Loucy (cell line): ENCODE measurements around the gene PET100.

Experiments
- H2AFZ ChIP-seq: fragments of 200-600 bp; sonication (generic); 2 replicates; pipeline ENCODE4 v1.6.0; 2016; ENCODE audit warnings: antibody characterized with exemption, mild to moderate bottlenecking, low read length, moderate library complexity
- H3F3A ChIP-seq: fragments of 200-600 bp; 2 replicates; pipeline ENCODE4 v1.6.0; 2016; ENCODE audit warnings: antibody characterized with exemption, low read depth, mild to moderate bottlenecking
- H3K27me3 ChIP-seq: fragments of 200-600 bp; sonication (generic); 2 replicates; pipeline ENCODE4 v1.6.1; 2014; ENCODE audit warnings: low read length, mild to moderate bottlenecking; ENCODE audit not compliant: insufficient read depth, poor library complexity, severe bottlenecking
- H3K36me3 ChIP-seq: fragments of 200-600 bp; sonication (generic); 2 replicates; pipeline ENCODE4 v1.6.1; 2016; ENCODE audit warnings: low read length; ENCODE audit not compliant: insufficient read depth
- H3K4me1 ChIP-seq: fragments of 200-600 bp; sonication (generic); 2 replicates; pipeline ENCODE4 v1.5.1; 2014; ENCODE audit warnings: low read length, mild to moderate bottlenecking; ENCODE audit not compliant: insufficient read depth, poor library complexity, severe bottlenecking
- H3K4me2 ChIP-seq: fragments of 200-600 bp; sonication (generic); 2 replicates; pipeline ENCODE4 v1.6.0; 2014; ENCODE audit warnings: antibody characterized with exemption, low read length, low read depth, mild to moderate bottlenecking; ENCODE audit not compliant: poor library complexity, severe bottlenecking
- H3K4me3 ChIP-seq: fragments of 200-600 bp; sonication (generic); 2 replicates; pipeline ENCODE4 v1.5.1; 2014; ENCODE audit warnings: low read length, mild to moderate bottlenecking, mixed read lengths; ENCODE audit not compliant: poor library complexity, severe bottlenecking
- H3K79me2 ChIP-seq: fragments of 200-600 bp; sonication (generic); 2 replicates; pipeline ENCODE4 v1.6.1; 2014; ENCODE audit warnings: low read length; ENCODE audit not compliant: insufficient read depth
- H3K9ac ChIP-seq: fragments of 200-600 bp; sonication (generic); 2 replicates; pipeline ENCODE4 v1.6.0; 2014; ENCODE audit warnings: mild to moderate bottlenecking, low read depth, low read length, moderate library complexity; ENCODE audit not compliant: poor library complexity, severe bottlenecking
- H3K9me2 ChIP-seq: fragments of 200-600 bp; sonication (generic); replicated peaks from 2 replicates; pipeline ENCODE4 v1.6.1; 2016; ENCODE audit warnings: low read depth, low read length, mixed read lengths
- H3K9me3 ChIP-seq: fragments of 200-600 bp; sonication (generic); 2 replicates; pipeline ENCODE4 v1.6.1; 2014; ENCODE audit warnings: mild to moderate bottlenecking, antibody characterized with exemption, low read length, low read depth; ENCODE audit not compliant: insufficient read depth
- H4K20me1 ChIP-seq: fragments of 200-600 bp; sonication (generic); 2 replicates; pipeline ENCODE4 v1.6.0; 2014; ENCODE audit warnings: antibody characterized with exemption, low read length, mild to moderate bottlenecking; ENCODE audit not compliant: insufficient read depth, poor library complexity, severe bottlenecking
- CTCF ChIP-seq: fragments of 200-600 bp; sonication (generic); conservative IDR thresholded peaks from 2 replicates; pipeline ENCODE4 v1.5.1; 2014; ENCODE audit warnings: mild to moderate bottlenecking, antibody characterized with exemption, low read length
- EZH2phosphoT487 ChIP-seq: fragments of 200-600 bp; IDR thresholded peaks from 2 replicates; pipeline ENCODE4 v1.6.1; 2018; ENCODE audit warnings: antibody characterized with exemption, mild to moderate bottlenecking, moderate library complexity, borderline replicate concordance

Gene PET100

GRCh38 chr19:7607874-7608560 lies 21.6 kb upstream of the PET100 start:
- no peaks in the 10 kb centered on the region for H3K4me1 ChIP-seq
- H3K36me3 ChIP-seq: no peaks in the 10 kb centered on the region
- H3F3A ChIP-seq: no peaks in the 10 kb centered on the region
- H4K20me1 ChIP-seq: no peaks in the 10 kb centered on the region
- TF ChIP-seq CTCF: no peak
- no peak for TF ChIP-seq EZH2phosphoT487
- no peaks in the 10 kb centered on the region for H3K27me3 ChIP-seq
- H3K4me2 ChIP-seq: no peak overlapping the region
- H2AFZ ChIP-seq: no peak overlapping the region
- no peak overlapping the region for H3K4me3 ChIP-seq
- no peak overlapping the region for H3K9ac ChIP-seq
- no peaks in the 10 kb centered on the region for H3K79me2 ChIP-seq
- no peaks in the 10 kb centered on the region for H3K9me3 ChIP-seq
- no peaks in the 10 kb centered on the region for H3K9me2 ChIP-seq

- Histone ChIP-seq H3K4me2 (no peak overlapping the region), H3K4me3 (no peak overlapping the region), H3K79me2 (no peaks in the 10 kb centered on the region), H3K36me3 (no peaks in the 10 kb centered on the region), H3K9me2 (no peaks in the 10 kb centered on the region), H3K4me1 (no peaks in the 10 kb centered on the region), H4K20me1 (no peaks in the 10 kb centered on the region), H3F3A (no peaks in the 10 kb centered on the region), H3K27me3 (no peaks in the 10 kb centered on the region), H2AFZ (no peak overlapping the region), H3K9ac (no peak overlapping the region), H3K9me3 (no peaks in the 10 kb centered on the region)
- TF ChIP-seq EZH2phosphoT487: no peak
- no peak for TF ChIP-seq CTCF
These were observed 18.9 kb upstream of the PET100 start for GRCh38 chr19:7610491-7611240.

GRCh38 chr19:7611541-7612279 lies 17.9 kb upstream of the PET100 start:
- no peaks in the 10 kb centered on the region for H3K27me3 ChIP-seq
- H2AFZ ChIP-seq: no peak overlapping the region
- H3K4me3 ChIP-seq: no peak overlapping the region
- H4K20me1 ChIP-seq: no peaks in the 10 kb centered on the region
- no peak overlapping the region for H3K9ac ChIP-seq
- no peak for TF ChIP-seq CTCF
- no peak for TF ChIP-seq EZH2phosphoT487
- H3K9me2 ChIP-seq: no peaks in the 10 kb centered on the region
- H3F3A ChIP-seq: no peaks in the 10 kb centered on the region
- H3K36me3 ChIP-seq: no peaks in the 10 kb centered on the region
- no peaks in the 10 kb centered on the region for H3K4me1 ChIP-seq
- H3K4me2 ChIP-seq: no peak overlapping the region
- no peaks in the 10 kb centered on the region for H3K79me2 ChIP-seq
- H3K9me3 ChIP-seq: no peaks in the 10 kb centered on the region
